HEK293 (cell line): Measurements from ENCODE around the gene TMEM119.

ENCODE experiments used
- CTCF ChIA-PET: fragments of 350-600 bp; formaldehyde crosslinking; extraction: SDS; loops from one replicate; lab custom pipeline; 2021; ENCODE audit warnings: antibody characterized with exemption; lab: Yijun Ruan, JAX
- POLR2A ChIA-PET: fragments of 300-600 bp; formaldehyde crosslinking; extraction: SDS; loops from one replicate; lab custom pipeline; 2020; ENCODE audit warnings: antibody characterized with exemption, inconsistent platforms; lab: Yijun Ruan, JAX
- H3K27ac ChIP-seq: fragments of 200-500 bp; sonication (Bioruptor generic); 2 replicates; pipeline ENCODE4 v1.5.1; 2014; ENCODE audit warnings: low read depth, low read length, control low read depth, inconsistent platforms; ENCODE audit errors: extremely low read depth
- H3K36me3 ChIP-seq, 2 experiments: fragments of 200-500 bp in 1 of 2; sonication (Bioruptor generic) in 1 of 2; 1 replicate in 1 of 2; 2 replicates in 1 of 2; pipeline ENCODE4 v1.5.1; 2014 to 2017; ENCODE audit warnings: inconsistent platforms in 2 of 2, low read length in 2 of 2; ENCODE audit not compliant: control insufficient read depth in 2 of 2, insufficient read depth in 1 of 2
- H3K4me1 ChIP-seq: fragments of 200-500 bp; sonication (Bioruptor generic); 2 replicates; pipeline ENCODE4 v1.5.1; 2014; ENCODE audit warnings: mild to moderate bottlenecking, low read length, inconsistent platforms; ENCODE audit not compliant: control insufficient read depth, insufficient read depth
- H3K4me3 ChIP-seq: 2 replicates; pipeline ENCODE4 v1.5.1; 2011; ENCODE audit warnings: low read depth, mild to moderate bottlenecking, control low read depth, low read length, moderate library complexity
- H3K9me3 ChIP-seq: fragments of 200-500 bp; sonication (Bioruptor generic); 2 replicates; pipeline ENCODE4 v1.5.1; 2014; ENCODE audit warnings: low read depth, low read length, inconsistent platforms; ENCODE audit not compliant: control insufficient read depth, insufficient read depth
- OSR2 ChIP-seq: fragments of 450-650 bp; formaldehyde crosslinking; IDR thresholded peaks from 2 replicates; pipeline ENCODE4 v1.5.1; 2016; ENCODE audit warnings: missing biosample characterization, missing genetic modification characterization
- PRDM6 ChIP-seq: fragments of 450-650 bp; formaldehyde crosslinking; IDR thresholded peaks from 2 replicates; pipeline ENCODE4 v1.5.1; 2017; ENCODE audit warnings: missing biosample characterization, missing genetic modification characterization
- ZNF114 ChIP-seq: fragments of 450-650 bp; formaldehyde crosslinking; IDR thresholded peaks from 2 replicates; pipeline ENCODE4 v1.5.0; 2017; ENCODE audit warnings: missing biosample characterization, missing genetic modification characterization
- ZNF121 ChIP-seq: fragments of 450-650 bp; formaldehyde crosslinking; IDR thresholded peaks from 2 replicates; pipeline ENCODE4 v1.5.1; 2016; ENCODE audit warnings: missing biosample characterization, missing genetic modification characterization
- ZNF214 ChIP-seq: fragments of 450-650 bp; formaldehyde crosslinking; IDR thresholded peaks from 2 replicates; pipeline ENCODE4 v1.5.1; 2017; ENCODE audit warnings: missing biosample characterization, mild to moderate bottlenecking, missing genetic modification characterization, borderline replicate concordance
- ZNF23 ChIP-seq: fragments of 450-650 bp; formaldehyde crosslinking; IDR thresholded peaks from 2 replicates; pipeline ENCODE4 v1.5.1; 2016; ENCODE audit warnings: missing biosample characterization, missing genetic modification characterization, borderline replicate concordance
- ZNF561 ChIP-seq: fragments of 450-650 bp; IDR thresholded peaks from 2 replicates; pipeline ENCODE4 v1.5.1; 2018; ENCODE audit warnings: missing biosample characterization, missing genetic modification characterization, borderline replicate concordance
- ZNF585B ChIP-seq: fragments of 450-650 bp; formaldehyde crosslinking; IDR thresholded peaks from 2 replicates; pipeline ENCODE4 v1.5.1; 2016; ENCODE audit warnings: missing biosample characterization, missing genetic modification characterization
- ZNF600 ChIP-seq: fragments of 450-650 bp; formaldehyde crosslinking; IDR thresholded peaks from 2 replicates; pipeline ENCODE4 v1.5.1; 2016; ENCODE audit warnings: missing biosample characterization, missing genetic modification characterization
- TF ChIP-seq, protein P1 (sequence below): fragments of 450-650 bp; formaldehyde crosslinking; IDR thresholded peaks from 2 replicates; pipeline ENCODE4 v1.5.1; 2016; ENCODE audit warnings: missing biosample characterization, missing genetic modification characterization
- TF ChIP-seq, protein P2 (sequence below): fragments of 450-650 bp; formaldehyde crosslinking; IDR thresholded peaks from 2 replicates; pipeline ENCODE4 v1.5.1; 2016; ENCODE audit warnings: missing biosample characterization, missing genetic modification characterization
- TF ChIP-seq, protein P3 (sequence below): fragments of 450-650 bp; formaldehyde crosslinking; IDR thresholded peaks from 2 replicates; pipeline ENCODE4 v1.5.1; 2016; ENCODE audit warnings: missing biosample characterization, missing genetic modification characterization
- TF ChIP-seq, protein P4 (sequence below): fragments of 450-650 bp; IDR thresholded peaks from 2 replicates; pipeline ENCODE4 v1.5.1; 2018; ENCODE audit warnings: missing biosample characterization, mild to moderate bottlenecking, missing genetic modification characterization
- TF ChIP-seq, protein P5 (sequence below): fragments of 450-650 bp; formaldehyde crosslinking; IDR thresholded peaks from 2 replicates; pipeline ENCODE4 v1.5.1; 2016; ENCODE audit warnings: missing biosample characterization, missing genetic modification characterization

TMEM119 gene

GRCh38 chr12:108637222-108637971 lies 39.5 kb upstream of the TMEM119 start:
- Histone ChIP-seq H3K9me3 (no peaks in the 10 kb centered on the region), H3K27ac (no peak overlapping the region), H3K36me3 (no peaks in the 10 kb centered on the region), H3K4me3 (no peak overlapping the region), H3K4me1 (no peaks in the 10 kb centered on the region; the same call in 1 of the 2 replicates)
- ChIA-PET POLR2A (no interaction called here), CTCF (interaction anchor here (0.7 to 5.4 kb wide), 2 partner anchors 20 to 53 kb away, joined by 3 to 35 read pairs; no protein-coding TSS in a partner anchor)
- TF ChIP-seq, protein P1, sequence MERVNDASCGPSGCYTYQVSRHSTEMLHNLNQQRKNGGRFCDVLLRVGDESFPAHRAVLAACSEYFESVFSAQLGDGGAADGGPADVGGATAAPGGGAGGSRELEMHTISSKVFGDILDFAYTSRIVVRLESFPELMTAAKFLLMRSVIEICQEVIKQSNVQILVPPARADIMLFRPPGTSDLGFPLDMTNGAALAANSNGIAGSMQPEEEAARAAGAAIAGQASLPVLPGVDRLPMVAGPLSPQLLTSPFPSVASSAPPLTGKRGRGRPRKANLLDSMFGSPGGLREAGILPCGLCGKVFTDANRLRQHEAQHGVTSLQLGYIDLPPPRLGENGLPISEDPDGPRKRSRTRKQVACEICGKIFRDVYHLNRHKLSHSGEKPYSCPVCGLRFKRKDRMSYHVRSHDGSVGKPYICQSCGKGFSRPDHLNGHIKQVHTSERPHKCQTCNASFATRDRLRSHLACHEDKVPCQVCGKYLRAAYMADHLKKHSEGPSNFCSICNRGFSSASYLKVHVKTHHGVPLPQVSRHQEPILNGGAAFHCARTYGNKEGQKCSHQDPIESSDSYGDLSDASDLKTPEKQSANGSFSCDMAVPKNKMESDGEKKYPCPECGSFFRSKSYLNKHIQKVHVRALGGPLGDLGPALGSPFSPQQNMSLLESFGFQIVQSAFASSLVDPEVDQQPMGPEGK (tag by site-specific recombination) = no peak
- 0 out of 2 replicates have a peak, but pooled peaks have one; percentile 25 for TF ChIP-seq OSR2 (tag by site-specific recombination)

GRCh38 chr12:108635997-108636808 lies 38.3 kb upstream of the TMEM119 start:
- peak; percentile 75 for TF ChIP-seq ZNF121 (tag by site-specific recombination)
- TF ChIP-seq ZNF23 = no peak
- TF ChIP-seq, protein P2, sequence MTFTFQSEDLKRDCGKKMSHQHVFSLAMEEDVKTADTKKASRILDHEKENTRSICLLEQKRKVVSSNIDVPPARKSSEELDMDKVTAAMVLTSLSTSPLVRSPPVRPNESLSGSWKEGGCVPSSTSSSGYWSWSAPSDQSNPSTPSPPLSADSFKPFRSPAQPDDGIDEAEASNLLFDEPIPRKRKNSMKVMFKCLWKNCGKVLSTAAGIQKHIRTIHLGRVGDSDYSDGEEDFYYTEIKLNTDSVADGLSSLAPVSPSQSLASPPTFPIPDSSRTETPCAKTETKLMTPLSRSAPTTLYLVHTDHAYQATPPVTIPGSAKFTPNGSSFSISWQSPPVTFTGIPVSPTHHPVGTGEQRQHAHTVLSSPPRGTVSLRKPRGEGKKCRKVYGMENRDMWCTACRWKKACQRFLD (tag by site-specific recombination) = no peak
- TF ChIP-seq, protein P3, sequence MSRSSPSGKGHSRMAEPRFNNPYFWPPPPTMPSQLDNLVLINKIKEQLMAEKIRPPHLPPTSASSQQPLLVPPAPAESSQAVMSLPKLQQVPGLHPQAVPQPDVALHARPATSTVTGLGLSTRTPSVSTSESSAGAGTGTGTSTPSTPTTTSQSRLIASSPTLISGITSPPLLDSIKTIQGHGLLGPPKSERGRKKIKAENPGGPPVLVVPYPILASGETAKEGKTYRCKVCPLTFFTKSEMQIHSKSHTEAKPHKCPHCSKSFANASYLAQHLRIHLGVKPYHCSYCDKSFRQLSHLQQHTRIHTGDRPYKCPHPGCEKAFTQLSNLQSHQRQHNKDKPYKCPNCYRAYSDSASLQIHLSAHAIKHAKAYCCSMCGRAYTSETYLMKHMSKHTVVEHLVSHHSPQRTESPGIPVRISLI (tag by site-specific recombination) = peak; percentile 43; the same call in 1 of the 2 replicates
- TF ChIP-seq, protein P4, sequence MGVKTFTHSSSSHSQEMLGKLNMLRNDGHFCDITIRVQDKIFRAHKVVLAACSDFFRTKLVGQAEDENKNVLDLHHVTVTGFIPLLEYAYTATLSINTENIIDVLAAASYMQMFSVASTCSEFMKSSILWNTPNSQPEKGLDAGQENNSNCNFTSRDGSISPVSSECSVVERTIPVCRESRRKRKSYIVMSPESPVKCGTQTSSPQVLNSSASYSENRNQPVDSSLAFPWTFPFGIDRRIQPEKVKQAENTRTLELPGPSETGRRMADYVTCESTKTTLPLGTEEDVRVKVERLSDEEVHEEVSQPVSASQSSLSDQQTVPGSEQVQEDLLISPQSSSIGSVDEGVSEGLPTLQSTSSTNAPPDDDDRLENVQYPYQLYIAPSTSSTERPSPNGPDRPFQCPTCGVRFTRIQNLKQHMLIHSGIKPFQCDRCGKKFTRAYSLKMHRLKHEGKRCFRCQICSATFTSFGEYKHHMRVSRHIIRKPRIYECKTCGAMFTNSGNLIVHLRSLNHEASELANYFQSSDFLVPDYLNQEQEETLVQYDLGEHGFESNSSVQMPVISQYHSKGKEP = no peak
- ChIA-PET CTCF (interaction anchor here (0.7 to 5.4 kb wide), 4 partner anchors 18 to 167 kb away, joined by 3 to 35 read pairs (median 4); no protein-coding TSS in a partner anchor), POLR2A (interaction anchor here (0.6 to 1.4 kb wide), 2 partner anchors 11 to 74 kb away, joined by 4 to 7 read pairs; partner anchors contain the start of gene ISCU)
- Histone ChIP-seq H3K4me3 (no peak overlapping the region), H3K36me3 (no peaks in the 10 kb centered on the region), H3K4me1 (no peaks in the 10 kb centered on the region; the same call in 1 of the 2 replicates), H3K9me3 (no peaks in the 10 kb centered on the region), H3K27ac (no peak overlapping the region)

DNA sequence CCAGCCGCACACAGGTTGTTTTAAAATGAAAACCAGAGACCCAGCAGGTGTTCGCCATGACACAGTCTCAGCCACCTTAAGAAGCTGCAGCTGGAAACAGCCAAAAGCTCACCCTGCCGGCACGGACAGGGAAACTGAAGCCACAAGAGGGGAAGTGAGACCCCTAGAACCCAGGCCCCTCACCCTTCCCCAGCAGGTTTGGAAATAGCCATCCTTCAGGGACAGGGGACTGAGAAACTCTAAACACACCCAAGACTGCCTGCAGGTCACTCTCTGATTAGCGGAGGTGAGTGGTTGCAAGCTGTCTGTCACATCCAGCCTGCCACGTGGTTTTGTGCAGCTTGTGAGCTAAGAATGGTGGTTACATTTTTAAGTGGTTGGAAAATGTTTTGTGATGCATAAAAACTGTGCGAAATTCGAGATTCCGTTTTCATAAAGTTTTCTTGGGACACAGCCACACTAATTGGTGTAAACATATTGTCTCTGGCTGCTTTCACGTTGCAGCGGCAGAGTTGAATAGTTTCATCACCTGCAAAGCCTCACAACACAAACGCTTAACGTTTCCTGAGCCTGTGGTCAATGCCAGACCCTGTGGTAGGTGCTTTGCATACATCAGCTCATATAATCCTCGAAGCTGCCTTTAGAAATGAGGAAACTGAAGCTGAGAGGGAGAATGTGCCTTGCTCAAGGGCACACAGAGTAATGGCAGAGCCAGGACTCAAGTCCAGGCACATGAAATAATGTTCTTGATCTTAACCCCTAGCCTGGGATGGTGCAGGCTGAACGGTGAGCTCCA lies 37.5 kb upstream of the TMEM119 start:
- no peak overlapping the region for H3K4me3 ChIP-seq
- H3K4me1 ChIP-seq = no peaks in the 10 kb centered on the region; the same call in 1 of the 2 replicates
- no peak overlapping the region for H3K27ac ChIP-seq
- CTCF ChIA-PET = interaction anchor here (0.7 to 1.8 kb wide), 3 partner anchors 18 to 168 kb away, joined by 3 to 5 read pairs (median 4); no protein-coding TSS in a partner anchor
- POLR2A ChIA-PET = interaction anchor here (0.6 to 1.4 kb wide), 2 partner anchors 12 to 73 kb away, joined by 4 to 7 read pairs; partner anchors contain the start of gene ISCU
- H3K36me3 ChIP-seq = no peaks in the 10 kb centered on the region
- H3K9me3 ChIP-seq = no peaks in the 10 kb centered on the region
- TF ChIP-seq ZNF114 (no peak), ZNF585B (tag by site-specific recombination) (no peak), PRDM6 (tag by site-specific recombination) (no peak), ZNF600 (tag by site-specific recombination) (peak; percentile 42; the same call in 1 of the 2 replicates), ZNF561 (tag by site-specific recombination) (no peak), ZNF214 (tag by site-specific recombination) (no peak)
- TF ChIP-seq, protein P5, sequence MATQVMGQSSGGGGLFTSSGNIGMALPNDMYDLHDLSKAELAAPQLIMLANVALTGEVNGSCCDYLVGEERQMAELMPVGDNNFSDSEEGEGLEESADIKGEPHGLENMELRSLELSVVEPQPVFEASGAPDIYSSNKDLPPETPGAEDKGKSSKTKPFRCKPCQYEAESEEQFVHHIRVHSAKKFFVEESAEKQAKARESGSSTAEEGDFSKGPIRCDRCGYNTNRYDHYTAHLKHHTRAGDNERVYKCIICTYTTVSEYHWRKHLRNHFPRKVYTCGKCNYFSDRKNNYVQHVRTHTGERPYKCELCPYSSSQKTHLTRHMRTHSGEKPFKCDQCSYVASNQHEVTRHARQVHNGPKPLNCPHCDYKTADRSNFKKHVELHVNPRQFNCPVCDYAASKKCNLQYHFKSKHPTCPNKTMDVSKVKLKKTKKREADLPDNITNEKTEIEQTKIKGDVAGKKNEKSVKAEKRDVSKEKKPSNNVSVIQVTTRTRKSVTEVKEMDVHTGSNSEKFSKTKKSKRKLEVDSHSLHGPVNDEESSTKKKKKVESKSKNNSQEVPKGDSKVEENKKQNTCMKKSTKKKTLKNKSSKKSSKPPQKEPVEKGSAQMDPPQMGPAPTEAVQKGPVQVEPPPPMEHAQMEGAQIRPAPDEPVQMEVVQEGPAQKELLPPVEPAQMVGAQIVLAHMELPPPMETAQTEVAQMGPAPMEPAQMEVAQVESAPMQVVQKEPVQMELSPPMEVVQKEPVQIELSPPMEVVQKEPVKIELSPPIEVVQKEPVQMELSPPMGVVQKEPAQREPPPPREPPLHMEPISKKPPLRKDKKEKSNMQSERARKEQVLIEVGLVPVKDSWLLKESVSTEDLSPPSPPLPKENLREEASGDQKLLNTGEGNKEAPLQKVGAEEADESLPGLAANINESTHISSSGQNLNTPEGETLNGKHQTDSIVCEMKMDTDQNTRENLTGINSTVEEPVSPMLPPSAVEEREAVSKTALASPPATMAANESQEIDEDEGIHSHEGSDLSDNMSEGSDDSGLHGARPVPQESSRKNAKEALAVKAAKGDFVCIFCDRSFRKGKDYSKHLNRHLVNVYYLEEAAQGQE (tag by site-specific recombination) = no peak
